ENCODE measurements around the gene KTN1.

Gene KTN1

DNA sequence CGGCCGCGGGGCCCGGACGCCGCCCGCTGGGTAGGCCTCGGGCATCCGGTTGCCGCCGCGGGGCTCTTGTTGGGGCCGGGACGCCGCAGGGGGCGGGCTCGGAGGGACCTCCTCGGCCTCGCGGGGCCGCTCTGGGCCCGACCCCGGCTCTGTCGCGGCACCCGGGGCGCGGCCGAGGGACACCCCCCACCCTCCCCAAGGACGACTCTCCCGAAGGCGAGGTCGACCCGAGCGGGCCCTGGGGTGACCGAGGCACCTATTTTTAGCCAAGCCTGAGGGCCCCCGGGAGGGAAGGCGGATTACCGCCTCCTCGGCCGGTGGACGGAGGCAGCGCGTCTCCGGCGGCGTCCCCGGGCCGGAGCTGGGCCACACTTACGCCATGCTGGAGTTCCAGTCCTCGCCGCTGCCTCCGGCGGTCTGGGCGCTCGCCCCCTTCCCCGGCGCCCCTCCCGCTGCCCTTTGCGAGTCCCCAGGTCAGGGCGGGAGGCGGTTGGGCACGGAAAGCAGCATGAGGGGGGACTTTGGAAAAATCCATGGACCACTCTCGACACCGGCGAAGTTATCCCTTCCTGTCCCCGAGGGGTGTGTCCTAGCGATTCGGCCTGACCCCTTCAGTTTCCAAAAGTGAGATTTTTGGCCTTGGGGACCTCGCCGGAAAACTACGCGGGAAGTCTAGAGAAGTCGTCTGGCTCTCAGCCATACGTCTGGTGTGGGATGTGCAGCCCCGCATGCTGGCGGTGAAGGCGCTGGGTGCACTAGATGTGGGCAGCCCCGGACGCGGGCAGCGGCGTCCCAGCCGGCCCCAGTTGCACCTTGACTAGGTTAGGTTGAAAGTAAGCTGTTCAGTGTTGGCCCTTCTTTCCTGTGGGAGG, 699 bp downstream of the KTN1 start:
- peak; percentile 49 for ATAC-seq
- TF ChIP-seq PPARA (CRISPR knock-in tag; IDR thresholded peaks at IDR 0.05; ENCODE audit: borderline replicate concordance) (no peak), ARNTL (CRISPR knock-in tag; IDR thresholded peaks at IDR 0.05; ENCODE audit: borderline replicate concordance, low read depth) (no peak), GLIS3 (CRISPR knock-in tag; IDR thresholded peaks at IDR 0.05) (no peak), OSR1 (CRISPR knock-in tag; IDR thresholded peaks at IDR 0.05) (no peak), BACH2 (CRISPR knock-in tag; IDR thresholded peaks at IDR 0.05; ENCODE audit: borderline replicate concordance) (no peak), ZNF565 (CRISPR knock-in tag; conservative IDR thresholded peaks at IDR 0.05; ENCODE audit: low read depth) (no peak)
- TF ChIP-seq, protein P1, sequence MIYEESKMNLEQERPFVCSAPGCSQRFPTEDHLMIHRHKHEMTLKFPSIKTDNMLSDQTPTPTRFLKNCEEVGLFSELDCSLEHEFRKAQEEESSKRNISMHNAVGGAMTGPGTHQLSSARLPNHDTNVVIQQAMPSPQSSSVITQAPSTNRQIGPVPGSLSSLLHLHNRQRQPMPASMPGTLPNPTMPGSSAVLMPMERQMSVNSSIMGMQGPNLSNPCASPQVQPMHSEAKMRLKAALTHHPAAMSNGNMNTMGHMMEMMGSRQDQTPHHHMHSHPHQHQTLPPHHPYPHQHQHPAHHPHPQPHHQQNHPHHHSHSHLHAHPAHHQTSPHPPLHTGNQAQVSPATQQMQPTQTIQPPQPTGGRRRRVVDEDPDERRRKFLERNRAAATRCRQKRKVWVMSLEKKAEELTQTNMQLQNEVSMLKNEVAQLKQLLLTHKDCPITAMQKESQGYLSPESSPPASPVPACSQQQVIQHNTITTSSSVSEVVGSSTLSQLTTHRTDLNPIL (CRISPR knock-in tag; IDR thresholded peaks at IDR 0.05; ENCODE audit: low read depth) = no peak

DNA sequence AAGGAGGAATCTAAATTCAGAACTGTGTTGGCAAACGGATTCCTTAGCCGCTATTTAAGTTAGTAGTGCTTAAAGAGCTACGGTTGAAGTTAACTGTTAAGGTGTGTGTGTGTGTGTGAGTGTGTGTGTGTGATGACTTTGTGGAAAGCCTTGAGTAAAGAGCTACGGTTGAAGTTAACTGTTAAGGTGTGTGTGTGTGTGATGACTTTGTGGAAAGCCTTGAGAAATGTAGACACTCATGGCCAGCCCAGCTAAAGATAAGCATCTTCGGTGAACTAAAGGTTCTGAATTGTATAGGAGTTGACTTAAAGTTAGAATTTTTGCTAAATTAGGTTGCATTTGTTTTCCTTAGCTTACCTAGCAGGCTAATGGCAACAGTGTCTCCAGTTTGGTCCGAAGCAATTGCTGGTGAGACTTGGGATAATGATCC, 1.4 kb downstream of the KTN1 start:
- TF ChIP-seq GLIS3 (CRISPR knock-in tag; IDR thresholded peaks at IDR 0.05) = no peak
- TF ChIP-seq ZFP3 (CRISPR knock-in tag; IDR thresholded peaks at IDR 0.05) = no peak
- no peak for TF ChIP-seq TCF4 (CRISPR knock-in tag; IDR thresholded peaks at IDR 0.05; ENCODE audit: borderline replicate concordance)
- TF ChIP-seq TOX (CRISPR knock-in tag; IDR thresholded peaks at IDR 0.05; ENCODE audit: borderline replicate concordance) = no peak
- no peak for TF ChIP-seq BACH2 (CRISPR knock-in tag; IDR thresholded peaks at IDR 0.05; ENCODE audit: borderline replicate concordance)
- no peak for TF ChIP-seq ESRRG (CRISPR knock-in tag; IDR thresholded peaks at IDR 0.05)
- ATAC-seq = no peak; the same call in 2 of the 3 replicates

DNA sequence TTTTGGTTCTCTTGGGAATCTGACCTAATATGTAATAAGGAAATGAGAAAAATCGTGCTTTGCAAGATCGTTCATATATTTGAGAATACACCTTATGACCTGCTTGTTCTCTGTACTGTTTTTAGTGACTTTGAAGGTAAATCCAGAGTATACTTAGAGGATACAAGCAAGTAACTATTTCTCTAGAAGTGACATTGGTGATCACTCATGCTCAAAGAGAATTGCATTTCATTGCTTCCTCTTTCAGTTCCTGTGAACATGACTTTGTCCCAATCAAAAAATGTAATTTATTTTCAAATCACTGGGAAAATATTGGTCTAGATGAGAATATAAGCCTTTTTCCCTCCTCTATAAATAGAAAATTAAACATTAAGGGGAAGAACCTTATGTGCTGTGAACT, 2.7 kb downstream of the KTN1 start:
- ATAC-seq = no peak
- no peak for TF ChIP-seq ZC3H10 (CRISPR knock-in tag; IDR thresholded peaks at IDR 0.05)
- TF ChIP-seq OSR1 (CRISPR knock-in tag; IDR thresholded peaks at IDR 0.05) = no peak
- no peak for TF ChIP-seq ZFP30 (CRISPR knock-in tag; IDR thresholded peaks at IDR 0.05)
- no peak for TF ChIP-seq RARB (CRISPR knock-in tag; IDR thresholded peaks at IDR 0.05)
- TF ChIP-seq, protein P2, sequence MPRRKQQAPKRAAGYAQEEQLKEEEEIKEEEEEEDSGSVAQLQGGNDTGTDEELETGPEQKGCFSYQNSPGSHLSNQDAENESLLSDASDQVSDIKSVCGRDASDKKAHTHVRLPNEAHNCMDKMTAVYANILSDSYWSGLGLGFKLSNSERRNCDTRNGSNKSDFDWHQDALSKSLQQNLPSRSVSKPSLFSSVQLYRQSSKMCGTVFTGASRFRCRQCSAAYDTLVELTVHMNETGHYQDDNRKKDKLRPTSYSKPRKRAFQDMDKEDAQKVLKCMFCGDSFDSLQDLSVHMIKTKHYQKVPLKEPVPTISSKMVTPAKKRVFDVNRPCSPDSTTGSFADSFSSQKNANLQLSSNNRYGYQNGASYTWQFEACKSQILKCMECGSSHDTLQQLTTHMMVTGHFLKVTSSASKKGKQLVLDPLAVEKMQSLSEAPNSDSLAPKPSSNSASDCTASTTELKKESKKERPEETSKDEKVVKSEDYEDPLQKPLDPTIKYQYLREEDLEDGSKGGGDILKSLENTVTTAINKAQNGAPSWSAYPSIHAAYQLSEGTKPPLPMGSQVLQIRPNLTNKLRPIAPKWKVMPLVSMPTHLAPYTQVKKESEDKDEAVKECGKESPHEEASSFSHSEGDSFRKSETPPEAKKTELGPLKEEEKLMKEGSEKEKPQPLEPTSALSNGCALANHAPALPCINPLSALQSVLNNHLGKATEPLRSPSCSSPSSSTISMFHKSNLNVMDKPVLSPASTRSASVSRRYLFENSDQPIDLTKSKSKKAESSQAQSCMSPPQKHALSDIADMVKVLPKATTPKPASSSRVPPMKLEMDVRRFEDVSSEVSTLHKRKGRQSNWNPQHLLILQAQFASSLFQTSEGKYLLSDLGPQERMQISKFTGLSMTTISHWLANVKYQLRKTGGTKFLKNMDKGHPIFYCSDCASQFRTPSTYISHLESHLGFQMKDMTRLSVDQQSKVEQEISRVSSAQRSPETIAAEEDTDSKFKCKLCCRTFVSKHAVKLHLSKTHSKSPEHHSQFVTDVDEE (CRISPR knock-in tag; IDR thresholded peaks at IDR 0.05) = no peak
- no peak for TF ChIP-seq ZNF8 (CRISPR knock-in tag; IDR thresholded peaks at IDR 0.05)

DNA sequence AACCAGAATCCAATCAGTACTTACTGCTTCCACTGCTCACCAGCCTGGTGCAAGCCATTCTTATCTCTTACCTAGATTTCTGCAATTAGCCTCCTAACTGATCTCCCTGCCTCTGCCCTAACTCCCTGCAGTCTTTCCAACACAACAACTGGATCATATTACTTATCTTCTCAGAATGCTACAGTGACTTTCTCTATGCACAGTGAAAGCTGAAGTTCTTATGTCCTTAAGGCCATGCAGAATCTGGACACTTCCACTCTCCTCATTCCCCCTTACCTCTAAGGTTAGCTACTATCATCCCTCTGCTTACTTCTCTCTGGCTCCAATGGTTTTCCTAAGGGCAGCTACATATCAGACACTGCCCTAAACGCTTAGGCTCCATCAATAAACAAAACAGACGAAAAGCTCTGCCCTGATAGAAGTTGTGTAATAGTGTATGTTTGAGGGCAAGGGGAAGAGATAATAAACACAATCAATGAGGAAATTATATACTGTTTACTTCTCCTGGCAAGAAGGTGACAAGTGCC, 4.0 kb downstream of the KTN1 start:
- TF ChIP-seq OSR1 (CRISPR knock-in tag; IDR thresholded peaks at IDR 0.05) = no peak
- TF ChIP-seq, protein P1 (CRISPR knock-in tag; IDR thresholded peaks at IDR 0.05; ENCODE audit: low read depth) = no peak
- TF ChIP-seq ARNTL (CRISPR knock-in tag; IDR thresholded peaks at IDR 0.05; ENCODE audit: borderline replicate concordance, low read depth) = no peak
- TF ChIP-seq, protein P2 (CRISPR knock-in tag; IDR thresholded peaks at IDR 0.05) = no peak
- no peak for TF ChIP-seq ZC3H10 (CRISPR knock-in tag; IDR thresholded peaks at IDR 0.05)
- TF ChIP-seq CSDC2 (CRISPR knock-in tag; IDR thresholded peaks at IDR 0.05) = no peak
- no peak for TF ChIP-seq PPARA (CRISPR knock-in tag; IDR thresholded peaks at IDR 0.05; ENCODE audit: borderline replicate concordance)
- no peak for TF ChIP-seq GLIS3 (CRISPR knock-in tag; IDR thresholded peaks at IDR 0.05)
- TF ChIP-seq ESRRG (CRISPR knock-in tag; IDR thresholded peaks at IDR 0.05) = no peak
- TF ChIP-seq ZNF8 (CRISPR knock-in tag; IDR thresholded peaks at IDR 0.05) = no peak
- ATAC-seq = no peak
